Activated CD8-positive, alpha-beta memory T cell treated with anti-CD3 and anti-CD28 coated beads for 1 hour (primary cell): Measurements from ENCODE around the gene LIN28B.
"Not testable (repeated sequence)": the region's sequence is repeated elsewhere in the genome, so short reads cannot be mapped to it uniquely, and the experiment has no call there.

Source experiments
- DNase-seq, 2 donors: peaks; one replicate each; pipeline ENCODE4 v3.0.0-alpha.2; 2020; ENCODE audit warnings: low read depth in 1 of 2; ENCODE audit errors: extremely low read depth in 1 of 2

Gene LIN28B

GRCh38 chr6:104956731-104957294 lies at the start of gene LIN28B:
TSS of gene LIN28B (plus strand) at chr6:104957107. CDS start at chr6:104957251, 144 bp downstream.
- DNase-seq = no peak

- no peak for DNase-seq
Observed at GRCh38 chr6:104908031-104908887, 48.6 kb upstream of the LIN28B start.

- DNase-seq = no peak
Observed at GRCh38 chr6:104908888-104909525, 47.9 kb upstream of the LIN28B start.

GRCh38 chr6:104921896-104922295 lies 35.0 kb upstream of the LIN28B start:
- DNase-seq = no peak

- no peak for DNase-seq
Observed at GRCh38 chr6:104928141-104928540, 28.8 kb upstream of the LIN28B start.

GRCh38 chr6:104929353-104929752 lies 27.6 kb upstream of the LIN28B start:
- no peak for DNase-seq

- no peak for DNase-seq
Observed at GRCh38 chr6:104930939-104931338, 26.0 kb upstream of the LIN28B start.

GRCh38 chr6:104936766-104937535 lies 20.0 kb upstream of the LIN28B start:
- no peak for DNase-seq

- DNase-seq = no peak
Observed at GRCh38 chr6:104940238-104940892, 16.5 kb upstream of the LIN28B start.

GRCh38 chr6:104940893-104941728 lies 15.8 kb upstream of the LIN28B start:
- DNase-seq = no peak

GRCh38 chr6:104941729-104942091 lies 15.2 kb upstream of the LIN28B start:
- DNase-seq = no peak

- DNase-seq = no peak
Observed at GRCh38 chr6:104943781-104944180, 13.1 kb upstream of the LIN28B start.

GRCh38 chr6:104949206-104949605 lies 7.7 kb upstream of the LIN28B start:
- DNase-seq = no peak

- no peak for DNase-seq
Observed at GRCh38 chr6:104951677-104952076, 5.2 kb upstream of the LIN28B start.

- no peak for DNase-seq
Observed at GRCh38 chr6:104952911-104953399, 4.0 kb upstream of the LIN28B start.

- DNase-seq = not testable (repeated sequence)
Observed at GRCh38 chr6:104953400-104954189, 3.3 kb upstream of the LIN28B start.

- no peak for DNase-seq
Observed at GRCh38 chr6:104954190-104954797, 2.6 kb upstream of the LIN28B start.

GRCh38 chr6:104955491-104955890 lies 1.4 kb upstream of the LIN28B start:
- DNase-seq = no peak
